Activated T-helper 17 cell treated with anti-CD3 and anti-CD28 coated beads, Interleukin-2, amount 50 U/mL, for 72 hours (primary cell): ENCODE data around the gene EXO1. TPM values are rescaled to one million over a fixed set of nuclear protein-coding genes. Genes with fewer than 3 reads are reported as not detected.

ENCODE experiments used
- ATAC-seq: fragments of 150-1000 bp; cut with Tn5 transposase; replicated peaks from 2 replicates; pipeline ENCODE4 v1.10.0; 2021; ENCODE audit warnings: mild to moderate bottlenecking, moderate library complexity
- H3K27ac Mint-ChIP-seq: one replicate; pipeline ENCODE4 v1.8.0; 2022; ENCODE audit warnings: mixed read lengths
- H3K27me3 Mint-ChIP-seq: one replicate; pipeline ENCODE4 v1.8.0; 2022; ENCODE audit warnings: mixed read lengths
- H3K36me3 Mint-ChIP-seq: one replicate; pipeline ENCODE4 v1.8.0; 2022; ENCODE audit warnings: low read depth, mild to moderate bottlenecking, mixed read lengths
- H3K4me1 Mint-ChIP-seq: one replicate; pipeline ENCODE4 v1.8.0; 2022; ENCODE audit warnings: mixed read lengths
- H3K4me3 Mint-ChIP-seq: one replicate; pipeline ENCODE4 v1.8.0; 2022; ENCODE audit warnings: mild to moderate bottlenecking, mixed read lengths
- H3K9me3 Mint-ChIP-seq: one replicate; pipeline ENCODE4 v1.8.0; 2022; ENCODE audit warnings: mixed read lengths
- total RNA-seq, 2 donors: library from RNA; stranded (reverse); gene quantifications; one replicate each; pipeline ENCODE4 v1.2.3, GENCODE V29; 2022

EXO1 gene
- total RNA-seq, 2 donors from 2014 or later, result 32.3 to 50.2 TPM

DNA sequence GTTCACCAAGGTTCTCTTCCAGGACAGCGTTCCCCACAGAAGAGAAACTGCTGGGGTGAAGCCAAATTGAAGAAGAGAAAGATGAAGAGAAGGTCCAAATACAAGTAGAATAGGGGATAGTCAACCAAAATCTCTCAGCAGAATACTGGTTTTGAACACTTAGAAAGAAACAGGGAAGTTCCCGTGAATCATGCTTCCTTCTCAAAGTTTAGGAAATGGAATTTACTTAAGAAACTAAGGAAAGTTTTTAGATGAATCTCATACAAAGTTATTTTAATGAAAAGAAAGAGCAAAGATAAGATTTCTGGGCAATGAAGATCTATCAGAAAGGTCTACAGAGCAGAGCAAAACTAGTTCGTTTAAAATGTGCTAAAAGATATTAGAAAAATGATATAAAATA lies 43.3 kb downstream of the EXO1 start:
- H3K27me3 Mint-ChIP-seq, result no peaks in the 10 kb centered on the region
- H3K4me1 Mint-ChIP-seq, result no peaks in the 10 kb centered on the region
- H3K4me3 Mint-ChIP-seq, result no peak overlapping the region
- no peak overlapping the region for H3K27ac Mint-ChIP-seq
- no peak for ATAC-seq
- no peaks in the 10 kb centered on the region for H3K9me3 Mint-ChIP-seq
- peaks cover 35% of the 10 kb centered on the region for H3K36me3 Mint-ChIP-seq

DNA sequence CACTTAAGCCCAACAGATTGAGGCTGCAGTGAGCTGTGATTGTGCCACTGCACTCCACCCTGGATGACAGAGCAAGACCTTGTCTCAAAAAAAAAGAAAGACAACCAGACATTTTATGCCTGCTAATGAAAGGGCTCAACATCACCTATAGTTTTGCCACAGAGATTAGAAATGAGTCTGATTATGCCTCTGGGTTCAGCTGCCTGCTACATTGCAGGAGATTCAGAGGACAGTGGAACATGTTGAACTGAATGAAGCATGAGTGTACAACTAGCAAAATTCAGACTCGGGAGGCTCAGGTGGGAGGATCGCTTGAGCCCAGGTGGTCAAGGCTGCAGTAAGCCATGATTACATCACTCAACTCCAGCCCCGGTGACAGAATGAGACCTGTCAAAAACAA lies 46.0 kb downstream of the EXO1 start:
- no peaks in the 10 kb centered on the region for H3K27me3 Mint-ChIP-seq
- no peaks in the 10 kb centered on the region for H3K9me3 Mint-ChIP-seq
- peaks cover 15% of the 10 kb centered on the region for H3K36me3 Mint-ChIP-seq
- H3K4me3 Mint-ChIP-seq, result no peak overlapping the region
- no peaks in the 10 kb centered on the region for H3K4me1 Mint-ChIP-seq
- no peak for ATAC-seq
- H3K27ac Mint-ChIP-seq, result no peak overlapping the region

DNA sequence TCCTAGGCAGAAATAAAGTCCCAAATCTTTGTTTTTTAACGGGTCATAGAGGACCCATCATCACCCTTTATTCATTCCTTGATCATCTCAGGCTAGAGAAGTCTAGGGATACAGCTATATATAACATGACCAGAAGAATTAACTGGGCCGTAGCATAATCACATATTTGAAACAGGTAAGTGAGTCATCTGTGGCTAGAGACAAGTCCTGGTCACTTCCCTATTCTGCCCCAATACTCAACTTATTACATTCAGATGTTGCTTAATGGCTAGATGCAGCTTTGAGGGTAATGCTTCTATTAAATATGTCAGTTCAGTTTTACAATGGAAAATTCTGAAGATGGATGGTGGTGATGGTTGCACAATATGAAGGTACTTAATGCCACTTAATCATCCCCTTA lies 47.0 kb downstream of the EXO1 start:
- ATAC-seq, result no peak
- H3K27ac Mint-ChIP-seq, result no peak overlapping the region
- H3K36me3 Mint-ChIP-seq, result peaks cover 5% of the 10 kb centered on the region
- H3K9me3 Mint-ChIP-seq, result no peaks in the 10 kb centered on the region
- H3K4me1 Mint-ChIP-seq, result no peaks in the 10 kb centered on the region
- no peaks in the 10 kb centered on the region for H3K27me3 Mint-ChIP-seq
- no peak overlapping the region for H3K4me3 Mint-ChIP-seq

DNA sequence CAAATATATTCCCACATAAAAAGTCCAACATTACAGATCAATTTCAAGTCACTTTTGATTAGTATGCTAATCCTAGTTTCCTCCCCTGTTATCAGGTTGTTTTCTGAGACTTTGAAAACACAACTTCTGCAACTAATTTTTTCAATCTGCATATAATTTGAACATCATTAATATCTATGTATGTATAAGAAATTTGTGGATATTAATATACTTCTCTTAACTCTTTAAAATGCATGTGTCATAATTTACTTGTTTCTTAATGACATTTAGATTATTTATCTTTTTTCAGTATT lies 48.6 kb downstream of the EXO1 start:
- Mint-ChIP-seq H3K27ac (no peak overlapping the region), H3K36me3 (no peaks in the 10 kb centered on the region), H3K4me3 (no peak overlapping the region), H3K9me3 (no peaks in the 10 kb centered on the region), H3K27me3 (no peaks in the 10 kb centered on the region), H3K4me1 (no peaks in the 10 kb centered on the region)
- no peak for ATAC-seq

DNA sequence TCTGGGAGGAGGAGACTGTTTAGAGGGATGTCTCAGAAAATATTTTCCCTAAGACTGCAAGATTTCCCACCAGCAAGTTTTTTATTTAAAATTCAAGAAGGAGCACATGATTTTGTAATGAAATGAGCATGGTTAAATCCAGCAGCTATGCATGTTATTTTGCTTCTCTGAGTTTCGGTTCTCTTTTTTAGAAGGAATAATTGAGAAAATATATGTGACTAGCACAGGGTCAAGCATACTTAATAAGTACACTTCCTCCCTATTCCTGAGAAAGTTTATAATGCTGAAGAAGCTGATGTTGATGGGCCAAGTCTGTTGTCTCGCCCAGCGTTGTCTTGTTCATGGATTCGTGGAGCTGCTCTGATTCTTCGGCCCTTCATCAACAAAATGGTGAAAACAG lies 51.2 kb downstream of the EXO1 start:
- no peaks in the 10 kb centered on the region for H3K9me3 Mint-ChIP-seq
- H3K27ac Mint-ChIP-seq, result no peak overlapping the region
- H3K36me3 Mint-ChIP-seq, result no peaks in the 10 kb centered on the region
- H3K4me3 Mint-ChIP-seq, result no peak overlapping the region
- H3K4me1 Mint-ChIP-seq, result no peaks in the 10 kb centered on the region
- H3K27me3 Mint-ChIP-seq, result no peaks in the 10 kb centered on the region
- ATAC-seq, result no peak

DNA sequence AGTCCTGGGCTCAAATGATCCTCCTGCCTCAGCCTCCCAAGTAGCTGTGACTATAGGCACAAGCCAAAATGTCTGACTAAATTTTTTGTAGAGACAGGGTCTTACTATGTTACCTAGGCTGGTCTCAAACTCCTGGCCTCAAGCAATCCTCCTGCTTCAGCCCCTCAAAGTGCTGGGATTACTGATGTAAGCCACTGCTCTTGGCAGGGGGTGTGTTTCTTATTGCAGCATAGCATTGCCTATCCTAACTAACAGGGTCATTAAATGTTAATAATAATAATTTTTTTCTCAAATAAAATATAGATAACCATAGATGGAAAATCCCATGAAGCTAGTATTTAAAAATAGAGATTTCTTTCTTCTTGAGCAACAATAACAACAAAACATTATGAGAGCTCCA lies 52.4 kb downstream of the EXO1 start:
- Mint-ChIP-seq H3K36me3 (no peaks in the 10 kb centered on the region), H3K9me3 (no peaks in the 10 kb centered on the region), H3K4me1 (no peaks in the 10 kb centered on the region), H3K4me3 (no peak overlapping the region), H3K27ac (no peak overlapping the region), H3K27me3 (no peaks in the 10 kb centered on the region)
- ATAC-seq, result no peak

DNA sequence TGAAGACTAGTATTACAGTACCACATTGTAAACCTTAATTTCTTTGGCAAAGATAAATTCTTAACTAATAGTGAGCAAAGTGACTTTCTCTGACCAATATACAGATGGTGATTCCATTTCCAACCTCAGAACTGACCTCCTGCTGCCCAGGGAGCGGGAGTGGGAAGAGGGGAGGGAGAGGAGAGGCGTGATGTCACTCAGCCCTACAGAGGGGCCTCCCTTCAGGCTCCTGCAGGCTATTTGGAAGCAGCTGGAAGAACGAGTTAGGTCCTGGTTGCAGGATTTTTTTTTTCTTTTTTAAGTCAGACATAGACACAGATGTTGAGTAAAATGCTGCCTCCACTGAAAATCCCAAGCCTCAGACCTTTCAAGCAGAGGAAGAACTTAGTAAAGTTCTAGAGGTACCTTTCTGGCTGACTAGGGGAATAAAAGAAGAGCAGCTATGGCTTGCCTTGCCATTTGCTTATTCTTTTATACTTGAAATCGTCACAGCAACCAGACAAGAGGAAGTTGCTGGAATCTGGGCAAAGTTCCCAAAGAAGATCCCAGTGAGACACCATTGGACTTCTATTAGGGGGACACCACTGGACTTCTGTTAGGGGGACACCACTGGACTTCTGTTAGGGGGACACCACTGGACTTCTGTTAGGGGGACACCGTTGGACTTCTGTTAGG lies 54.5 kb downstream of the EXO1 start:
- no peak overlapping the region for H3K27ac Mint-ChIP-seq
- no peaks in the 10 kb centered on the region for H3K4me1 Mint-ChIP-seq
- H3K4me3 Mint-ChIP-seq, result no peak overlapping the region
- H3K36me3 Mint-ChIP-seq, result no peaks in the 10 kb centered on the region
- no peak for ATAC-seq
- H3K9me3 Mint-ChIP-seq, result no peaks in the 10 kb centered on the region
- H3K27me3 Mint-ChIP-seq, result no peaks in the 10 kb centered on the region

DNA sequence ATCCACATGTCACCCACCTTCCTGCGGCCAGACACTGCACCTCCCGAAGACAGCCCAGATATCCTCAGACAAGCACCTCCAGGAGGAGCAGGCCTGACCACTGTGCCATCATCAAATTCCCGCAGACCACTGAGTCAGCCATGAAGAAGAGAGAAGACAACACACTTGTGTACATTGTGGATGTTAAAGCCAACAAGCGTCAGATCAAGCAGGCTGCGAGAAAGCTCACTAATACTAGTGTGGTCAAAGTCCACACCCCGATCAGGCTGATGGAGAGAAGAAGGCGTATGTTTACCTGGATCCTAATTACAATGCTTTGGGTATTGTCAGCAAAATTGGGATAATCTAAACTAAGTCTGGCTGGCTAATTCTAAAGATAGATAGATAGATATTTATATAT lies 68.2 kb downstream of the EXO1 start:
- H3K4me1 Mint-ChIP-seq, result no peaks in the 10 kb centered on the region
- H3K36me3 Mint-ChIP-seq, result no peaks in the 10 kb centered on the region
- H3K4me3 Mint-ChIP-seq, result no peak overlapping the region
- peaks cover 1% of the 10 kb centered on the region for H3K27me3 Mint-ChIP-seq
- H3K9me3 Mint-ChIP-seq, result no peaks in the 10 kb centered on the region
- no peak for ATAC-seq
- no peak overlapping the region for H3K27ac Mint-ChIP-seq

DNA sequence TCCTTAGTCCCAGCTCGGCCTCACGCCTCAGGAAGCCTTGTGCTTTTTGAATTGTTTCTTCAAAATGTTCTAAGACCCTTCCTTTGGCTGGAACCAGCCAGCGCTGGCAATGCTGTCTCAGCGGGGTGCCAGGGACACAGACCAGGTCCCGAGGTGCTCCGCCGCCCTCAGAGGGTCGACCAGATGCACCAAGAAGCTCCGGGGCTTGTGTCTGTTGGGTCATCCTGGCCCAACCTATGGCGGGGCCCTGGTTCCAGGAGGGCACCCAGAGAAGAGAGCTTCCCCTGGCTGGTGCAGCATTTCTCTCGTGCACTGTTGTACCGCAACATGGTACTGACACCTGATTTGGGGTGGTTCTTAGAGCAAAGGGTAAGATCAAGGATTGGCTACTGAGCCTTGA lies 69.5 kb downstream of the EXO1 start:
- ATAC-seq, result no peak
- H3K4me3 Mint-ChIP-seq, result no peak overlapping the region
- H3K4me1 Mint-ChIP-seq, result no peaks in the 10 kb centered on the region
- no peak overlapping the region for H3K27ac Mint-ChIP-seq
- peaks cover 3% of the 10 kb centered on the region for H3K27me3 Mint-ChIP-seq
- no peaks in the 10 kb centered on the region for H3K9me3 Mint-ChIP-seq
- no peaks in the 10 kb centered on the region for H3K36me3 Mint-ChIP-seq

DNA sequence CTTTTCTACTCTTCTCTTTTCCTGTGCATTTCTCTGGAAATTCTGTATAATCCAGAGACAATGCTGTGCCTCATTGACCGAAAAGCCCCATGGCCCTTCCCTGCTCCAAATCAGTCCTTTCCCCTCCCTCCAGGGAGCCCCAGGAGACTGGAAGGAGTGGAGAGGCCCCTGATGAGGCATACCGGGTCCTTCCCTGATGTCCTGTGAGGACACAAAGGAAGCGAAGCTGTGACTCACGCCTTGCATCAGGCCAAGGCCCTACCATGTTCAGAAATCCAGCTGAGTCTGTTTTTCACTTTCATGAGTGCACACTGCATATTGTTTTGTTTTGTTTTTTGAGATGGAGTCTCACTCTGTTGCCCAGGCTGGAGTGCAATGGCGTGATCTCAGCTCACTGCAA lies 70.9 kb downstream of the EXO1 start:
- Mint-ChIP-seq H3K9me3 (no peaks in the 10 kb centered on the region), H3K27ac (no peak overlapping the region), H3K27me3 (peaks cover 3% of the 10 kb centered on the region), H3K4me3 (no peak overlapping the region), H3K36me3 (no peaks in the 10 kb centered on the region), H3K4me1 (no peaks in the 10 kb centered on the region)
- ATAC-seq, result no peak

DNA sequence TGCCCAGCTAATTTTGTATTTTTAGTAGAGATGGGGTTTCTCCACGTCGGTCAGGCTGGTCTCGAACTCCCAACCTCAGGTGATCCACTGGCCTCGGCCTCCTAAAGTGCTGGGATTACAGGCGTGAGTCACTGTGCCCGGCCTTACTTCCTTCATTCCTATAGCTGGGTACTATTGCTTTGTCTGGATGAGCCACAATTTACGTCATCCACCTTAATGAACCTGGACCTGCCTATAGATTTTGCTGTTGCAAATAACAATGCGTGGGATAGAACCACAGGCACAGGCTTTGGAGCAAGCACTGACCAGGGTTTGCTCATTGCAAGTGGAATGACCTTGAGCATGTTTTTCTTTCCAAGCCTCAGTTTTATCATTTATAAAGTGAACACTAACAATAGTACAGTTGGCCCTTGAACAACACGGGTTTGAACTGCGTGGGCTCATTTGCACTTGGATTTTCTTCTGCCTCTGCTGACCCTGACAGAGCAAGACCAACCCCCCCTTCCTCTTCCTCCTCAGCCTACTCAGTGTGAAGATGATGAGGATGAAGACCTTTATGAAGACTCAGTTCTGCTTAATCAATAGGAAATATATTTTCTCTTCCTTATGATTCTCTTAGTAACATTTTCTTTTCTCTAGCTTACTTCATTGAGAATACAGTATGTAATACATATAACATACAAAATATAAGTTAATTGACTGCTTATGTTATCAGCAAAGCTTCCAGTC lies 76.2 kb downstream of the EXO1 start:
- no peak overlapping the region for H3K4me3 Mint-ChIP-seq
- no peaks in the 10 kb centered on the region for H3K4me1 Mint-ChIP-seq
- H3K27ac Mint-ChIP-seq, result no peak overlapping the region
- H3K9me3 Mint-ChIP-seq, result no peaks in the 10 kb centered on the region
- peaks cover 3% of the 10 kb centered on the region for H3K27me3 Mint-ChIP-seq
- no peaks in the 10 kb centered on the region for H3K36me3 Mint-ChIP-seq
- ATAC-seq, result no peak

DNA sequence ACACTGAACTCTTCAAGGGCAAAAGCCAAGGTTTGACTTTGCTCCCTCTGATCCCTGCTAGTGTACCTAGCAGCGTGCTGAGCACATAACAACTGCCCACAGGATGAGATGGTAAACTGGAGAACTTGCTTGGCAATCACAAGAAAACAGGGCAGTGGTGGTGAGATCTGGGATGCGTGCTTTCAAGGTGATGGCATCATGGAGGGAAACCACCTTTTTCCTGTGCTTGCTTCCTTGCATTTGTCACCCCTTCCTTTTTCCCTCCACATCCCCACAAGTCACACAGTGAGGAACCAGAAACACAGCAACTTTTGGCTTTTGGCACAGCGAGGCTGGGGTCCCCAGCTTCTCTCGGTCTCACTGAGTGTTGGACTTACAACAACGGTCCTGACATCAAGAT lies 78.1 kb downstream of the EXO1 start:
- H3K36me3 Mint-ChIP-seq, result no peaks in the 10 kb centered on the region
- H3K27ac Mint-ChIP-seq, result no peak overlapping the region
- H3K4me3 Mint-ChIP-seq, result no peak overlapping the region
- no peak for ATAC-seq
- peaks cover 2% of the 10 kb centered on the region for H3K27me3 Mint-ChIP-seq
- H3K9me3 Mint-ChIP-seq, result no peaks in the 10 kb centered on the region
- no peaks in the 10 kb centered on the region for H3K4me1 Mint-ChIP-seq

DNA sequence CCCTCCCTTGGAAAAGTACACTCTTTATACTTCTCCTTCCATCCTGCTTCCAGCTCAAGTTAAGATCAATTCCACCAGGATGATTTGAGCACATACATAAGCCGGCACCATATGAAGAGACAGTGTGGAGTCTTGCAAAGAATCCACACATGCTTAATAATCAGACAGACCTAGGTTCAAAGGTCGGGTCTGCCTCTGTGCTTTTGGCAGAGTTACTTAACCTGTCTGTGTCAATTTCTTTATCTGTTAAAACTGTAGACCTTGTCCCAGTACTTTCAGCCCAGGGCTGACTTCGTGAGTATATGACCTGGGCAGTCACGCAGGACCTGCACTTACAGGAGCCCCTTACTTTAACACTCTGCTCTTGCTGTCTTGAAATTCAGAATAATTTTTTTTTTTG lies 79.3 kb downstream of the EXO1 start:
- H3K4me3 Mint-ChIP-seq, result no peak overlapping the region
- H3K4me1 Mint-ChIP-seq, result no peaks in the 10 kb centered on the region
- no peaks in the 10 kb centered on the region for H3K27me3 Mint-ChIP-seq
- no peak for ATAC-seq
- no peaks in the 10 kb centered on the region for H3K9me3 Mint-ChIP-seq
- H3K36me3 Mint-ChIP-seq, result no peaks in the 10 kb centered on the region
- H3K27ac Mint-ChIP-seq, result no peak overlapping the region

DNA sequence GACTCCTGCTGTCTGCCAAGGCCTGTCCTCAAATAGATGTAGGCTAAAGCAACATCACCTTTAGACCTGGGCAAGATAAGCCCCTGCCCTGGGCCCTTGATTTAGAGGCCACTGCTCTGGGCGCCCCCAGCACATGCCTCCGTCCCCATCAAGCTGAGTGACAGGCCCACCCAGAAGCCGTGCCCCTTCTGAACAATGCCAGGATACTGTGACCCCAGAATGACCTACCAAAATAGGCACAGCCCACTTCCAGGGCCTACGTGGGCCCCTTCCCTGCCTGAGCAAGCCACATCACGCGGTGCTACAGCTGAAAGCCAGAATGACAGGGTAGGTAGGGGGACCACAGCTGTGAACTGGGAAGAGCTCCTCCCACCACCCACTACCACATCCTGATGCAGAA lies 84.8 kb downstream of the EXO1 start:
- Mint-ChIP-seq H3K27me3 (peaks cover 4% of the 10 kb centered on the region), H3K4me1 (no peaks in the 10 kb centered on the region), H3K4me3 (no peak overlapping the region), H3K9me3 (no peaks in the 10 kb centered on the region), H3K36me3 (no peaks in the 10 kb centered on the region), H3K27ac (no peak overlapping the region)
- ATAC-seq, result no peak

DNA sequence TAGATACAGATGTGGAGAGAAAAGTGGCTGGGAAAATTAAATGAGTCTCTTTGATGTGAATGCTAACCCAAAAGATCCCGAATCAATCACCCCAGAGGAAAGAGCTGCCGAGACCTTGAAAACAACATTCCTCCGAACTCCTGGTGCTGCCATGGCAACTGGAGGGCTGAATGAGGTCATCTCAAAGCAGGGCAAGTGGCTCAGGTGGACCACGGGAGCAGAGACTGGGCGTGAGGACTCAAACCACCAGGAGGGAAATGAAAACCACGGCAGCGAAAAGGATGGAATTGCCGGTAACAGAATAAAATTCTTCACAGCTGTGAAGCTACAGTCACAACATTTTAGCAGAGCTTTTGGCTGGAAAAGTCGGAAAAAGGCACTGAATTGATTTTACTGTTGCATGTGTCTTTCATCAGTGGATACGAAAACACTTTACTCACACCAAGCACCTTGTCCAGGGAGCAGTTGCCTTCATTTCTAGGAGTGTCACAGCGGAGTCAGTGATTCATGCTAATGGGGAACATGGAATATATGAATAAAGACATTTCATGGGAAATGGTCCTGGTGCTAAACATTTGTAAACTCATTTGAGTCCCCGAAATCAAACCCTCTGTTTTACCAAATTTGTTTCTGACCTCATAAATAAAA lies 86.3 kb downstream of the EXO1 start:
- Mint-ChIP-seq H3K36me3 (no peaks in the 10 kb centered on the region), H3K4me1 (no peaks in the 10 kb centered on the region), H3K27ac (no peak overlapping the region), H3K4me3 (no peak overlapping the region), H3K27me3 (peaks cover 4% of the 10 kb centered on the region), H3K9me3 (peaks cover 4% of the 10 kb centered on the region)
- ATAC-seq, result no peak
